HG03457 (cell line): ENCODE data around the gene BID.
"Not testable (repeated sequence)": the region's sequence is repeated elsewhere in the genome, so short reads cannot be mapped to it uniquely, and the experiment has no call there.

ENCODE experiments used
- ATAC-seq: cut with Tn5 transposase; IDR thresholded peaks from one replicate; pipeline ENCODE4 v1.9.1; 2021; ENCODE audit warnings: moderate number of reproducible peaks; ENCODE audit not compliant: unreplicated experiment

Gene BID

DNA sequence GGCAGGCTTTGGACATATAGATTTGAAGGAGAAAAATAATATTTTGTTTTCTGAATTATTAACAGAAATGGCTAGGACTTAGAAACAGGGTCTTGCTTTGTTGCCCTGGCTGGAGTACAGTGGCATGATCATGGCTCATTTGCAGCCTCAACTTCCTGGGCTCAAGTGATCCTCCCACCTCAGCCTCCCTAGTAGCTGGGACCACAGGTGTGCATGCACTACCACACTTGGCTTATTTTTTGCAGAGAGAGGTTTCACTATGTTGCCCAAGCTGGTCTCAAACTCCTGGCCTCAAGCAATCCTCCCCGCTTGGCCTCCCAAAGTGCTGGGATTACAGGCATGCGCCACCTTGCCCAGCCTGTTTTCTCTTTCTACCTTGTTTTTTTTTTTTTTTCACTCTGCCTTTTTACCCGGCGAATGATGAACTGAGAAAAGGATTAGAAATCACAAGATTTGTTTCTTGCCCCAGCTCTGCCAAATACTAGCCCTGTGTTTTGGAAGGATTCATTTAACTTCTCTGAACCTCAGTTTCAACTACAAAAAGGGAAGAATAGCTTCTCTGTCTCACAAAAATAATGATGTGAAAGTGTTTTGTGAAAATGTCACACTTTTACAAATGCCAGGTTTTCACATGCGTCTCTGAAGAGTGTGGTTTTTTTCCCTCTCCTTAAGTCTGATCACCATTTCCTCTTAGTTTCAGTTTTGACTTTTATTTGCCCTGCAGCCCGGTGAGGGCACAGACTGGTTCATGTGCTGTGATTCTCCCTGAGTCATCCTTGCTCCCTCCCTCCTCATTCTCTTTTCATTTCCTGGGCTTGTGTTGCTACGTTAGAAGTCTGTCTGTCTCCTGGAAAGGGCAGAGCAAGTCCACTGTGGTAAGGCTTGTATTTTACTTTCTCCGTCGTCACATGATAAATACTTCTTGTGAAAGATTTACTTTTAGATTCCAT lies 68.0 kb downstream of the BID start:
- peak; percentile 74 for ATAC-seq

GRCh38 chr22:17705546-17705945 lies 68.7 kb downstream of the BID start:
- ATAC-seq, result no peak

DNA sequence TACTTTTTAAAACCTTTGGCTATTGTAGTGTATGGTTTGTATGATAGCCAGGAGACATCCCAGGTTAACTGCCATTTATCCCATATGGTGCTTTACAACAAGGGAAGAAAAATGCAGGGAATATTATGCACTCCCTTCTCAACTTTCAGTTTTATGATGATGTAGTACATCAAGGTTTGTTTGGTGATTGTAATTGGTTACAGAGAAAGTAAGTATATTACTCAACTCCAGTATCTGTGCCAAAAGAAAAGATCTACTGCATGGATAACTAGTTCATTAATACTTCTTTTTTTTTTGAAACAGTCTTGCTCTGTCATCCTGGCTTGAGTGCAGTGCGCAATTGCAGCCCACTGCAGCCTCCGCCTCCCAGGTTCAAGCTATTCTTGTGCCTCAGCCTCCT lies 70.5 kb downstream of the BID start:
- no peak for ATAC-seq

- no peak for ATAC-seq
Measured at GRCh38 chr22:17700778-17701177, 73.5 kb downstream of the BID start.

DNA sequence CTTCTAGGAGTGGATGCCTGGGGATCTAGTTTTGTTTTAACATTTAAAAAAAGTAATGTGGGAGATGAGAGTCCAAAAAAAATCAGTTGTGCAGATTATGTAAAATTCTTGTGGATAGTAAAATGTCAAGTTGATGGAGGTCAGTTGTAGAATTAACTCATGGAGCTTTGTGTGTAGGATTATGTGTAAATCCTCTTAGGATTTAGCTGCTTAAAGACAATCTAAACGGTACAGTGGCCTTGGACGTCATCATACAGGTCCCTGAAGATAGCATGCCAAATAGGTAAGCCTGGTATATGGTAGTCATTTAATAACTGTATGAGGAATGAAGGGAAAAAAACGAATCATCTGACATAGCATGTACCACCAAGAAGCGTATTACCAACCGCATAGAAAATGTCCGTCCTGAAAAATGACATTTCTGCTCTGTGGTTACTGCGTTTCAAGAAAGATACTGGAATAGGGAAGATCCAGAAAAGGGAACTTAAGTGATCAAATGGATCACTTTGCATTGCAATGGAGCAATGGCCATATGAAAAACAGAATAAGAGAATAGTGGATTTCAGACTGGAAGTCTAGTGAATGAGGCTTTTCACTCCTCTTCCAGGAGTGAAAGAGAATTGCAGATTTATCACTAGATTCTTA lies 74.5 kb downstream of the BID start:
- no peak for ATAC-seq

DNA sequence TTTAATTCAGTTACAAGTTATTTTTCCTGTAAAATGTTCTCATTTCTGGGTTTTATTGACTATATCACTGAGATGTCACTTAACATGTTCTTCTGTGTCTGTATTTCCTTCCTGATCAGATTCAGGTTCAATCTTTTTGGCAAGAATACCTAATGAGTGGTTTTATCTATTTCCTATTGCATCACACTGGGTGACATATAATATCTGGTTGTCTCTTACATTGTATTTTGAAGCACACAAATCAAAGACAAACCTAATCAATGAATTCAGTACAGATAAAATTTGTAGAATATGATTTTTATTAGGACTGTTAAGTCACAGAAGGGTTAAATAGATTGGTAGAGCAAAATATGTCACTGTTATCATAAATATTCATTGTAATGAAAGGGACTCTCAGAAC lies 75.3 kb downstream of the BID start:
- no peak for ATAC-seq

- ATAC-seq, result not testable (repeated sequence)
Measured at GRCh38 chr22:17698276-17698675, 76.0 kb downstream of the BID start.

- ATAC-seq, result not testable (repeated sequence)
Measured at GRCh38 chr22:17697196-17697595, 77.1 kb downstream of the BID start.

GRCh38 chr22:17695986-17696385 lies 78.3 kb downstream of the BID start:
- ATAC-seq, result no peak

DNA sequence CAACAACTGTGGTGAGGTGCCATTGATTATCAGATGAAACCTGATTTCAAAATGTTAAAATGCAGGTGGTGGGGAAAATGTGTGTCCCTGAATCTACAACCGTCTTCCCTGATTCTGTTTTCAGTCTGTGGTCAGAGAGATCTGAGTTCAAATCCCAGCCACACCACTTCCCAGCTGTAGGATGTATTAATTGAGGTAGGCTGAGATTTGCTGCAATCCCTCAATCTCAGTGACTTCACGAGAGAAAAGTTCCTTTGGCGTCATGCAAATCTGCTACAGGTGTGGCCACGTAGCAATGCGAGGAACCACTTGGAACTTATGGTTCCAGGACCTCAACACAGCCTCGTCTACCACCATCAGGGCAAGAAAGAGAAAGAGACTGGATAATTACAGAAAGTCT lies 79.5 kb downstream of the BID start:
- no peak for ATAC-seq

- no peak for ATAC-seq
Measured at GRCh38 chr22:17694193-17694592, 80.1 kb downstream of the BID start.

DNA sequence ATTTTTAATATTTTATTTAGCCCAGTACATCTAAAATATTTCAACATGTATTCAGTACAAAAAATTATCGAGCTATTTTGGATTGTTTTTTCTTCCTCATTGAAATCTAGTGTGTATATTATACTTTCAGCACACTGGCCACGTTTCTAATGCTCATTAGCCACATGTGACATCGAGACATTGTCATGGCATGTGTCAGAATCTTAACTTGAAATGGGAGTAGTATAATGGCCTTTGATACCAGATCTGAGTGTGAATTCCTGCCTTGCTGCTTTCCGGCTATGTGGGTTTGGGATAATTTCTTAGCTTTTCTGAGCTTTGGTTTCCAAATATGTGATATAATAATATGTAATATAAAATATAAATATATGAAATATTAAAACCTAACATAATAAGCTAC lies 81.4 kb downstream of the BID start:
- ATAC-seq, result no peak

GRCh38 chr22:17684245-17684644 lies 90.0 kb downstream of the BID start:
- no peak for ATAC-seq
